GM23338 (cell line): Measurements from ENCODE around the gene TNS3. TPM values are rescaled to one million over a fixed set of nuclear protein-coding genes. Genes with fewer than 3 reads are reported as not detected.

Experiments
- ATAC-seq: fragments of 200-7000 bp; cut with Tn5 transposase; 3 replicates; pipeline ENCODE4 v1.9.1; 2020
- DNase-seq: peaks from one replicate; pipeline ENCODE4 v3.0.0-alpha.2; 2015; ENCODE audit warnings: low spot score
- H2AFZ ChIP-seq: fragments of 200-600 bp; sonication (generic); 2 replicates; pipeline ENCODE4 v1.8.0; 2016; ENCODE audit warnings: antibody characterized with exemption, mild to moderate bottlenecking, moderate library complexity
- H3F3A ChIP-seq: fragments of 200-600 bp; sonication (generic); replicated peaks from 2 replicates; pipeline ENCODE4 v1.8.0; 2017; ENCODE audit warnings: antibody characterized with exemption, mixed run types, low read depth
- H3K27ac ChIP-seq: fragments of 200-600 bp; sonication (generic); 2 replicates; pipeline ENCODE4 v1.6.1; 2016; ENCODE audit warnings: low read depth
- H3K27me3 ChIP-seq: fragments of 200-600 bp; sonication (generic); 2 replicates; pipeline ENCODE4 v1.8.0; 2016; ENCODE audit warnings: mild to moderate bottlenecking, mixed run types, moderate library complexity; ENCODE audit not compliant: insufficient read depth
- H3K36me3 ChIP-seq: fragments of 200-600 bp; sonication (generic); 2 replicates; pipeline ENCODE4 v1.8.0; 2016; ENCODE audit warnings: mild to moderate bottlenecking; ENCODE audit not compliant: insufficient read depth
- H3K4me1 ChIP-seq: fragments of 200-600 bp; sonication (generic); 2 replicates; pipeline ENCODE4 v1.8.0; 2016; ENCODE audit warnings: mild to moderate bottlenecking, moderate library complexity; ENCODE audit not compliant: insufficient read depth
- H3K4me2 ChIP-seq: fragments of 200-600 bp; sonication (generic); 2 replicates; pipeline ENCODE4 v1.7.1; 2017; ENCODE audit warnings: mixed run types
- H3K4me3 ChIP-seq: fragments of 200-600 bp; sonication (generic); 2 replicates; pipeline ENCODE4 v1.6.1; 2016; ENCODE audit warnings: mixed run types
- H3K79me2 ChIP-seq: fragments of 200-600 bp; sonication (generic); replicated peaks from 2 replicates; pipeline ENCODE4 v1.8.0; 2017; ENCODE audit warnings: mild to moderate bottlenecking; ENCODE audit not compliant: insufficient read depth
- H3K9me2 ChIP-seq: fragments of 200-600 bp; sonication (generic); 2 replicates; pipeline ENCODE4 v1.8.0; 2017; ENCODE audit not compliant: insufficient read depth
- H4K20me1 ChIP-seq: fragments of 200-600 bp; sonication (generic); replicated peaks from 2 replicates; pipeline ENCODE4 v1.8.0; 2017; ENCODE audit warnings: mild to moderate bottlenecking; ENCODE audit not compliant: insufficient read depth
- H3K27ac Mint-ChIP-seq: 2 replicates; pipeline ENCODE4 v1.8.0; 2020; ENCODE audit warnings: inconsistent platforms, mild to moderate bottlenecking, moderate library complexity, mixed read lengths
- H3K27me3 Mint-ChIP-seq: 3 replicates; pipeline ENCODE4 v1.8.0; 2022; ENCODE audit warnings: low read depth, mild to moderate bottlenecking, moderate library complexity, mixed read lengths, inconsistent platforms; ENCODE audit not compliant: insufficient read depth, poor library complexity
- H3K36me3 Mint-ChIP-seq: 3 replicates; pipeline ENCODE4 v1.8.0; 2021; ENCODE audit warnings: low read depth, mild to moderate bottlenecking, inconsistent platforms, moderate library complexity, mixed read lengths
- H3K4me1 Mint-ChIP-seq: 3 replicates; pipeline ENCODE4 v1.8.0; 2020; ENCODE audit warnings: mild to moderate bottlenecking, inconsistent platforms, mixed read lengths
- H3K4me3 Mint-ChIP-seq: 3 replicates; pipeline ENCODE4 v1.8.0; 2021; ENCODE audit warnings: moderate library complexity, mild to moderate bottlenecking, inconsistent platforms, mixed read lengths
- H3K9me3 Mint-ChIP-seq: 3 replicates; pipeline ENCODE4 v1.8.0; 2020; ENCODE audit warnings: moderate library complexity, mild to moderate bottlenecking, inconsistent platforms, mixed read lengths
- CREB1 ChIP-seq: fragments of 250-450 bp; sonication (Bioruptor Pico); IDR thresholded peaks from 2 replicates; pipeline ENCODE4 v1.5.0; 2020; ENCODE audit warnings: low read depth, mild to moderate bottlenecking, moderate library complexity
- CTCF ChIP-seq, 2 experiments: fragments of 200-600 bp in 1 of 2; sonication (generic) in 1 of 2; conservative IDR thresholded peaks; 2 replicates each; pipeline versions ENCODE4 v1.5.1 to v1.6.1; 2016 to 2017; ENCODE audit warnings: antibody characterized with exemption in 2 of 2, low read depth in 2 of 2, mild to moderate bottlenecking in 2 of 2, moderate library complexity in 1 of 2
- ETS1 ChIP-seq: IDR thresholded peaks from 2 replicates; pipeline ENCODE4 v1.6.1; 2016; ENCODE audit warnings: antibody characterized with exemption
- EZH2 ChIP-seq: fragments of 200-600 bp; sonication (generic); IDR thresholded peaks from one replicate; pipeline ENCODE4 v1.8.0; 2017; ENCODE audit warnings: antibody characterized with exemption, mild to moderate bottlenecking, low read depth; ENCODE audit not compliant: unreplicated experiment
- EZH2phosphoT487 ChIP-seq: fragments of 200-600 bp; sonication (generic); IDR thresholded peaks from one replicate; pipeline ENCODE4 v1.8.1; 2018; ENCODE audit warnings: antibody characterized with exemption; ENCODE audit not compliant: unreplicated experiment
- JUNB ChIP-seq: IDR thresholded peaks from one replicate; pipeline ENCODE4 v1.6.1; 2016; ENCODE audit warnings: antibody characterized with exemption; ENCODE audit not compliant: unreplicated experiment
- NANOG ChIP-seq: IDR thresholded peaks from 2 replicates; pipeline ENCODE4 v1.6.1; 2016; ENCODE audit warnings: antibody characterized with exemption, borderline replicate concordance
- POLR2AphosphoS5 ChIP-seq: IDR thresholded peaks from 2 replicates; pipeline ENCODE4 v1.6.1; 2016; ENCODE audit warnings: antibody characterized with exemption, low read depth
- REST ChIP-seq: IDR thresholded peaks from one replicate; pipeline ENCODE4 v1.6.1; 2018; ENCODE audit warnings: antibody characterized with exemption; ENCODE audit not compliant: unreplicated experiment
- STAT1 ChIP-seq: IDR thresholded peaks from one replicate; pipeline ENCODE4 v1.6.1; 2016; ENCODE audit warnings: antibody characterized with exemption; ENCODE audit not compliant: unreplicated experiment
- ZNF114 ChIP-seq: fragments of 250-450 bp; sonication (Bioruptor Pico); IDR thresholded peaks from 2 replicates; pipeline ENCODE4 v1.5.0; 2020; ENCODE audit warnings: mild to moderate bottlenecking, moderate library complexity
- polyA plus RNA-seq: library from polyadenylated mRNA; unstranded; fragments of >200 nt; fragmentation: Nextera tagmentation; extraction: Ambion mirVana; gene quantifications from 2 replicates; pipeline ENCODE4 v1.2.1, GENCODE V29; 2016
- total RNA-seq: library from RNA; depleted of rRNA; stranded (reverse); fragments of >200 nt; shearing (Covaris generic); gene quantifications from 2 replicates; pipeline ENCODE4 v1.2.3, GENCODE V29; 2014

TNS3 gene
- total and polyA plus RNA-seq, 2 experiments from 2014 or later: 6.2 to 28.7 TPM

- Mint-ChIP-seq H3K4me3 (no peak overlapping the region), H3K27me3 (peaks cover 2% of the 10 kb centered on the region), H3K27ac (no peak overlapping the region), H3K4me1 (peaks cover 8% of the 10 kb centered on the region), H3K36me3 (no peaks in the 10 kb centered on the region; the same call in 2 of the 3 replicates), H3K9me3 (no peaks in the 10 kb centered on the region)
- Histone ChIP-seq H3K4me3 (no peak overlapping the region), H3K27ac (no peak overlapping the region), H3K27me3 (no peaks in the 10 kb centered on the region), H2AFZ (no peak overlapping the region), H3K4me1 (no peaks in the 10 kb centered on the region), H4K20me1 (no peaks in the 10 kb centered on the region; the same call in 1 of the 2 replicates), H3K79me2 (no peaks in the 10 kb centered on the region), H3K9me2 (no peaks in the 10 kb centered on the region), H3K36me3 (no peaks in the 10 kb centered on the region), H3K4me2 (no peak overlapping the region), H3F3A (no peaks in the 10 kb centered on the region)
- DNase-seq (no peak), ATAC-seq (no peak)
- no peak for TF ChIP-seq CTCF (conservative IDR thresholded peaks at IDR 0.05; ENCODE audit: low read depth in 2 of 2)
- TF ChIP-seq ZNF114 (CRISPR knock-in tag): no peak
- no peak for TF ChIP-seq POLR2AphosphoS5
- TF ChIP-seq NANOG: no peak
- no peak for TF ChIP-seq STAT1
- TF ChIP-seq CREB1 (CRISPR knock-in tag): no peak
- no peak for TF ChIP-seq JUNB
Observed at GRCh38 chr7:47340517-47340916, 241.4 kb downstream of the TNS3 start.

DNA sequence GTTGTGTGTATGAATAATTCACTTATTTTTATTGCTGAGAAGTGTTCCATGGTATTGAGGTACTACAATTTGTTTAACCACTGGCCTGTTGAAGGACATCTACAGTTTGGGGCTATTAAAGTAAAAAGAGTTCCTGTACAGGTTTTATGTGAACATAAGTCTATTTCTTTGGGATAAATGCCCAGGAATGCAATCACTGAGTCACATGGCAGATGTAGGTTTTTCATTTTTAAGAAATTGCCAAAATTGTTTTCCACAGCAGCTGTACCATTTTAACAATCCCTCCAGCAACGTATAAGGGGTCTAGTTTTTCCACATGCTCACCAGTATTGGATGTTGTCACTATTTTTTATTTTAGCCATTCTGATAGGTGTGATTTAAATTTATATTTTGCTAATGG, 243.9 kb downstream of the TNS3 start:
- H4K20me1 ChIP-seq: no peaks in the 10 kb centered on the region; the same call in 1 of the 2 replicates
- H3K27me3 ChIP-seq: no peaks in the 10 kb centered on the region
- no peak for ATAC-seq
- Mint-ChIP-seq H3K36me3 (no peaks in the 10 kb centered on the region; the same call in 2 of the 3 replicates), H3K27ac (no peak overlapping the region), H3K27me3 (peaks cover 3% of the 10 kb centered on the region), H3K4me1 (peaks cover 21% of the 10 kb centered on the region), H3K9me3 (no peaks in the 10 kb centered on the region), H3K4me3 (no peak overlapping the region)
- peaks cover 8% of the 10 kb centered on the region for H3K4me1 ChIP-seq
- DNase-seq: no peak
- no peaks in the 10 kb centered on the region for H3K9me2 ChIP-seq
- no peak overlapping the region for H3K4me3 ChIP-seq
- no peak overlapping the region for H2AFZ ChIP-seq
- H3K27ac ChIP-seq: no peak overlapping the region
- no peaks in the 10 kb centered on the region for H3F3A ChIP-seq
- H3K4me2 ChIP-seq: no peak overlapping the region
- no peaks in the 10 kb centered on the region for H3K79me2 ChIP-seq
- H3K36me3 ChIP-seq: no peaks in the 10 kb centered on the region
- TF ChIP-seq NANOG (no peak), EZH2 (no peak), REST (no peak), ZNF114 (CRISPR knock-in tag) (no peak), STAT1 (no peak), CTCF (conservative IDR thresholded peaks at IDR 0.05; ENCODE audit: low read depth in 2 of 2) (no peak), EZH2phosphoT487 (no peak), JUNB (no peak), ETS1 (no peak), POLR2AphosphoS5 (no peak)
